Measurements from ENCODE around the gene CHIC1. TPM values are rescaled to one million over a fixed set of nuclear protein-coding genes. Genes with fewer than 3 reads are reported as not detected.
"Not testable (repeated sequence)": the region's sequence is repeated elsewhere in the genome, so short reads cannot be mapped to it uniquely, and the experiment has no call there.

CHIC1 gene
- total RNA-seq, 1 donor from 2014 or later = 7.3 TPM

GRCh38 chrX:73681408-73681807, 118.4 kb downstream of the CHIC1 start:
- TF ChIP-seq, protein P1, sequence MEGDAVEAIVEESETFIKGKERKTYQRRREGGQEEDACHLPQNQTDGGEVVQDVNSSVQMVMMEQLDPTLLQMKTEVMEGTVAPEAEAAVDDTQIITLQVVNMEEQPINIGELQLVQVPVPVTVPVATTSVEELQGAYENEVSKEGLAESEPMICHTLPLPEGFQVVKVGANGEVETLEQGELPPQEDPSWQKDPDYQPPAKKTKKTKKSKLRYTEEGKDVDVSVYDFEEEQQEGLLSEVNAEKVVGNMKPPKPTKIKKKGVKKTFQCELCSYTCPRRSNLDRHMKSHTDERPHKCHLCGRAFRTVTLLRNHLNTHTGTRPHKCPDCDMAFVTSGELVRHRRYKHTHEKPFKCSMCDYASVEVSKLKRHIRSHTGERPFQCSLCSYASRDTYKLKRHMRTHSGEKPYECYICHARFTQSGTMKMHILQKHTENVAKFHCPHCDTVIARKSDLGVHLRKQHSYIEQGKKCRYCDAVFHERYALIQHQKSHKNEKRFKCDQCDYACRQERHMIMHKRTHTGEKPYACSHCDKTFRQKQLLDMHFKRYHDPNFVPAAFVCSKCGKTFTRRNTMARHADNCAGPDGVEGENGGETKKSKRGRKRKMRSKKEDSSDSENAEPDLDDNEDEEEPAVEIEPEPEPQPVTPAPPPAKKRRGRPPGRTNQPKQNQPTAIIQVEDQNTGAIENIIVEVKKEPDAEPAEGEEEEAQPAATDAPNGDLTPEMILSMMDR (IDR thresholded peaks at IDR 0.05) = no peak
- Mint-ChIP-seq H3K36me3 (ENCODE audit: low read depth) (no peaks in the 10 kb centered on the region), H3K4me1 (ENCODE audit: low read depth) (no peaks in the 10 kb centered on the region), H3K27me3 (ENCODE audit: low read depth) (no peaks in the 10 kb centered on the region), H3K9me3 (ENCODE audit: low read depth) (peaks cover 5% of the 10 kb centered on the region), H3K27ac (ENCODE audit: unreplicated experiment) (no peak overlapping the region), H3K4me3 (ENCODE audit: unreplicated experiment) (no peak overlapping the region)
- DNase-seq (ENCODE audit: low spot score) = no peak

- Mint-ChIP-seq H3K27me3 (ENCODE audit: low read depth) (no peaks in the 10 kb centered on the region), H3K36me3 (ENCODE audit: low read depth) (peaks cover 3% of the 10 kb centered on the region), H3K27ac (ENCODE audit: unreplicated experiment) (no peak overlapping the region), H3K9me3 (ENCODE audit: low read depth) (peaks cover 3% of the 10 kb centered on the region), H3K4me3 (ENCODE audit: unreplicated experiment) (no peak overlapping the region), H3K4me1 (ENCODE audit: low read depth) (no peaks in the 10 kb centered on the region)
- no peak for DNase-seq (ENCODE audit: low spot score)
- TF ChIP-seq, protein P1 (IDR thresholded peaks at IDR 0.05) = no peak
These were observed 120.4 kb downstream of the CHIC1 start for GRCh38 chrX:73683236-73683859.

- peaks cover 56% of the 10 kb centered on the region for H3K9me3 Mint-ChIP-seq (ENCODE audit: low read depth)
- not testable (repeated sequence) for H3K36me3 Mint-ChIP-seq (ENCODE audit: low read depth); H3K4me3 Mint-ChIP-seq (ENCODE audit: unreplicated experiment); H3K27me3 Mint-ChIP-seq (ENCODE audit: low read depth); H3K27ac Mint-ChIP-seq (ENCODE audit: unreplicated experiment); DNase-seq (ENCODE audit: low spot score); H3K4me1 Mint-ChIP-seq (ENCODE audit: low read depth)
These were observed 144.0 kb downstream of the CHIC1 start for GRCh38 chrX:73707014-73707413.

DNA sequence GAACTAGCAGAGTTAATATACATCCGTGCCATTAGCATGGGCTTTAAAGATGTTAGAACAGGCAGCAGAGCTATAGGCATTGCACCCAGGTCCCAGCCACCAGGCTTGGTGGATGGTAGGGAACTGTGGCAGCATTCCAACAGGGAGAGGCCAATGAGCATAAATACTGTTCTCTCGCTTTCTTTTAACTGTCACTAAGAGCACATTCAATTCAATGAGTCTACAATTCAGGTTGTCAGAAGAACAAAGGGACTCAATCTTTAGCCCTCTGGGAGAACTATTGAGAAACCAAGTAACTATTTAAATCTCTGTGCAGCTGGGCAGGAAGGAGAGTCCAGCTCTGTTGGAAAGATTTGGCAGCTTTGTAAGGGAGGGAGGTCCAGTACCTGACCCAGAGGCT, 165.6 kb downstream of the CHIC1 start:
- H3K9me3 Mint-ChIP-seq (ENCODE audit: low read depth) = peaks cover 19% of the 10 kb centered on the region
- H3K36me3 Mint-ChIP-seq (ENCODE audit: low read depth) = no peaks in the 10 kb centered on the region
- no peaks in the 10 kb centered on the region for H3K27me3 Mint-ChIP-seq (ENCODE audit: low read depth)
- no peaks in the 10 kb centered on the region for H3K4me1 Mint-ChIP-seq (ENCODE audit: low read depth)
- H3K4me3 Mint-ChIP-seq (ENCODE audit: unreplicated experiment) = no peak overlapping the region
- no peak overlapping the region for H3K27ac Mint-ChIP-seq (ENCODE audit: unreplicated experiment)
- TF ChIP-seq, protein P1 (IDR thresholded peaks at IDR 0.05) = no peak
- DNase-seq (ENCODE audit: low spot score) = no peak

Other genes starting within 250 kb of the CHIC1 start
- not detected in 3 replicates for gene CDX4, start 116.1 kb upstream of the CHIC1 start, total RNA-seq